HepG2 (cell line): ENCODE results near the gene OAT. TPM values are rescaled to one million over a fixed set of nuclear protein-coding genes. Genes with fewer than 3 reads are reported as not detected.

Experiments
- ADNP ChIP-seq: sonication (generic); formaldehyde crosslinking; IDR thresholded peaks from 2 replicates; pipeline ENCODE4 v1.4.0; 2020; ENCODE audit warnings: missing genetic modification reagents
- AGO2 ChIP-seq: fragments of 200-400 bp; formaldehyde crosslinking; optimal IDR thresholded peaks from 2 replicates; pipeline ENCODE3; 2017; ENCODE audit warnings: mild to moderate bottlenecking, low read depth, low read length, moderate library complexity
- CBX5 ChIP-seq: sonication (generic); formaldehyde crosslinking; IDR thresholded peaks from 2 replicates; pipeline ENCODE4 v1.4.0; 2020; ENCODE audit warnings: missing genetic modification reagents, borderline replicate concordance
- CEBPG ChIP-seq: IDR thresholded peaks from 2 replicates; pipeline ENCODE4 v1.6.1; 2016
- ISL2 ChIP-seq: sonication (generic); formaldehyde crosslinking; IDR thresholded peaks from 2 replicates; pipeline ENCODE4 v1.5.0; 2020; ENCODE audit warnings: missing genetic modification reagents
- MED8 ChIP-seq: sonication (generic); formaldehyde crosslinking; IDR thresholded peaks from 2 replicates; pipeline ENCODE4 v1.8.1; 2023; ENCODE audit warnings: mild to moderate bottlenecking, missing genetic modification reagents; ENCODE audit not compliant: insufficient replicate concordance
- NONO ChIP-seq, 2 experiments: fragments of 450-650 bp in 1 of 2; sonication (generic) in 1 of 2; formaldehyde crosslinking in 1 of 2; IDR thresholded peaks in 1 of 2; conservative IDR thresholded peaks in 1 of 2; 2 replicates each; pipeline versions ENCODE4 v1.6.1 to v1.8.0; 2017 to 2022; ENCODE audit warnings: mild to moderate bottlenecking in 1 of 2, missing genetic modification reagents in 1 of 2, moderate library complexity in 1 of 2
- NPAS2 ChIP-seq: sonication (generic); formaldehyde crosslinking; IDR thresholded peaks from 2 replicates; pipeline ENCODE4 v1.8.0; 2022; ENCODE audit warnings: mild to moderate bottlenecking, missing genetic modification reagents, borderline replicate concordance
- POLR2A ChIP-seq, 2 experiments: IDR thresholded peaks; 2 replicates each; pipeline ENCODE4 v1.6.1; 2011; ENCODE audit warnings: low read depth in 2 of 2, low read length in 2 of 2, mild to moderate bottlenecking in 1 of 2, moderate library complexity in 1 of 2; ENCODE audit not compliant: insufficient read depth in 1 of 2
- RBFOX2 ChIP-seq: fragments of 200-400 bp; formaldehyde crosslinking; IDR thresholded peaks from 2 replicates; pipeline ENCODE4 v1.6.1; 2017; ENCODE audit warnings: low read depth, mild to moderate bottlenecking, low read length
- SALL1 ChIP-seq: sonication (generic); formaldehyde crosslinking; IDR thresholded peaks from 2 replicates; pipeline ENCODE4 v1.8.0; 2022; ENCODE audit warnings: mild to moderate bottlenecking, missing genetic modification reagents
- SIN3B ChIP-seq: fragments of 150-350 bp; IDR thresholded peaks from 2 replicates; pipeline ENCODE4 v1.6.1; 2014; ENCODE audit warnings: low read length
- SOX6 ChIP-seq, 2 experiments: fragments of 450-650 bp in 1 of 2; sonication (generic) in 1 of 2; formaldehyde crosslinking in 1 of 2; IDR thresholded peaks; 2 replicates each; pipeline versions ENCODE4 v1.4.0 to v1.6.1; 2017 to 2020; ENCODE audit warnings: antibody characterized with exemption in 1 of 2, mild to moderate bottlenecking in 1 of 2, missing genetic modification reagents in 1 of 2
- SP140L ChIP-seq: sonication (generic); formaldehyde crosslinking; IDR thresholded peaks from 2 replicates; pipeline ENCODE4 v1.4.0; 2020; ENCODE audit warnings: missing genetic modification reagents, borderline replicate concordance
- TBL1XR1 ChIP-seq: fragments of 150-350 bp; IDR thresholded peaks from 2 replicates; pipeline ENCODE4 v1.6.1; 2014; ENCODE audit warnings: borderline replicate concordance, low read length; ENCODE audit not compliant: partially characterized antibody
- TP53 ChIP-seq: sonication (generic); formaldehyde crosslinking; conservative IDR thresholded peaks from 2 replicates; pipeline ENCODE4 v1.4.0; 2020; ENCODE audit warnings: missing genetic modification reagents
- XRCC5 ChIP-seq: fragments of 200-400 bp; formaldehyde crosslinking; optimal IDR thresholded peaks from 2 replicates; pipeline ENCODE3; 2017; ENCODE audit warnings: mild to moderate bottlenecking, low read length
- ZFX ChIP-seq: sonication (generic); formaldehyde crosslinking; IDR thresholded peaks from 2 replicates; pipeline ENCODE4 v1.4.0; 2020; ENCODE audit warnings: mild to moderate bottlenecking, low read depth, missing genetic modification reagents, moderate library complexity
- ZNF207 ChIP-seq: fragments of 450-650 bp; IDR thresholded peaks from 2 replicates; pipeline ENCODE4 v1.6.1; 2016; ENCODE audit warnings: antibody characterized with exemption, borderline replicate concordance
- ZNF367 ChIP-seq: sonication (generic); formaldehyde crosslinking; IDR thresholded peaks from 2 replicates; pipeline ENCODE4 v1.4.0; 2020; ENCODE audit warnings: missing genetic modification reagents, borderline replicate concordance
- ZNF543 ChIP-seq: sonication (generic); formaldehyde crosslinking; IDR thresholded peaks from 2 replicates; pipeline ENCODE4 v1.4.0; 2020; ENCODE audit warnings: mild to moderate bottlenecking, missing genetic modification reagents
- ZNF619 ChIP-seq: sonication (generic); formaldehyde crosslinking; IDR thresholded peaks from 2 replicates; pipeline ENCODE4 v1.4.0; 2020; ENCODE audit warnings: mild to moderate bottlenecking, missing genetic modification reagents
- ZNF747 ChIP-seq: sonication (generic); formaldehyde crosslinking; IDR thresholded peaks from 2 replicates; pipeline ENCODE4 v1.8.1; 2023; ENCODE audit warnings: missing genetic modification reagents, mild to moderate bottlenecking, borderline replicate concordance
- polyA plus RNA-seq, 8 experiments: library from polyadenylated mRNA; depleted of rRNA in 3 of 8; stranded (reverse) in 7 of 8; unstranded in 1 of 8; fragments of >200 nt; fragmentation: Illumina TruSeq in 4 of 8; extraction: Trizol in 4 of 8; gene quantifications; 2 replicates each; pipeline versions ENCODE4 v1.2.1 to v1.2.3, GENCODE V29; 2011 to 2016; ENCODE audit warnings: low read depth in 4 of 8, missing spikeins in 1 of 8, mixed read lengths in 1 of 8; ENCODE audit not compliant: insufficient read depth in 1 of 8
- total RNA-seq, 5 experiments: library from RNA; depleted of rRNA; stranded (reverse); fragments of >200 nt; fragmentation: Illumina TruSeq; extraction: Trizol; gene quantifications; 2 replicates each; pipeline ENCODE4 v1.2.3, GENCODE V29; 2016; ENCODE audit warnings: low read depth in 1 of 5
- TF ChIP-seq, protein P1 (sequence below), 2 experiments: sonication (generic) in 1 of 2; formaldehyde crosslinking in 1 of 2; IDR thresholded peaks; 2 replicates each; pipeline versions ENCODE4 v1.6.1 to v1.9.0; 2014 to 2022; ENCODE audit warnings: antibody characterized with exemption in 1 of 2, borderline replicate concordance in 1 of 2, inconsistent platforms in 1 of 2, low read depth in 1 of 2, missing genetic modification reagents in 1 of 2

Gene OAT
- total and polyA plus RNA-seq, 2 of the 13 experiments (the other 11 are each of a cell fraction or from before 2014, with no cell fraction given): 87.8 to 96.7 TPM

DNA sequence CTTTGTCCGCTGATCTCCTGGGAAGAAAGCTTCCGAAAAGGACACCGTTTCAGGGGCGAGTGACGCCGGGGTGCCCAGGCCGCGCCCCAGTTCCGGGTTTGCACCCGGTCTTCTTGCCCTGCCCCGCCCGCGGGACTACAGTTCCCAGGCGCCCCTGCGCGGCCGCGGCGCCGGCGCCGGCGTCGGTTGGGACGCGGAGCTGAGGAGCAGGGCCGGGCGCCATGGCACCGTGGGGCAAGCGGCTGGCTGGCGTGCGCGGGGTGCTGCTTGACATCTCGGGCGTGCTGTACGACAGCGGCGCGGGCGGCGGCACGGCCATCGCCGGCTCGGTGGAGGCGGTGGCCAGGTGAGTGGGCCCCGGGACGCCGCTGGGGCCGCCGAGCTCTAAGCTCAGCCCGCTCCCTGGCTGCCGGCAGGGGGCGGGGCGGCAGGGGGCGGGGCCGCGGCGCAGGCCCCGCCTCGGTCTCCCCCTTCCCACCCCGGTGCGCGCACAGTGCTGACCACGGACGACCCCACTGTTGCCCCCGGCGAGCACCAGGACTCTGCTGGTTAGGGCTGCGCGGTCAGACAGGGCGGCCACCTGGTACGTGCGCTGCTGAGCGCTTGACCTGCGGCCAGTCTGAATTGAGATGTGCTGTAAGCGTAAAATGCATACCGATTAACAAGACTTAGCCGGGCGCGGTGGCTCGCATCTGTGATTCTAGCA lies 43.1 kb upstream of the OAT start, which contains the start of gene LHPP (continued):
- TF ChIP-seq SALL1 (CRISPR knock-in tag) (peak; percentile 37; the same call in 1 of the 2 replicates), NONO (IDR thresholded peaks at IDR 0.05) (no peak), NONO (CRISPR knock-in tag; conservative IDR thresholded peaks at IDR 0.05) (no peak), RBFOX2 (peak; percentile 91), POLR2A (IDR thresholded peaks at IDR 0.05; ENCODE audit: insufficient read depth in 1 of 2, low read depth in 2 of 2, low read length in 2 of 2) (peak in 1 of 2 experiments; percentile 79; a peak in 2 of 4 replicates), SP140L (CRISPR knock-in tag) (no peak), XRCC5 (no peak), ZNF207 (no peak), ISL2 (0 out of 2 replicates have a peak, but pooled peaks have one; percentile 36), NPAS2 (CRISPR knock-in tag) (no peak), ZFX (CRISPR knock-in tag) (peak; percentile 87), TBL1XR1 (no peak), SOX6 (IDR thresholded peaks at IDR 0.05) (no peak), SOX6 (CRISPR knock-in tag; IDR thresholded peaks at IDR 0.05) (0 out of 2 replicates have a peak, but pooled peaks have one; percentile 14), AGO2 (no peak), TP53 (CRISPR knock-in tag) (no peak), ZNF367 (CRISPR knock-in tag) (no peak), ADNP (CRISPR knock-in tag) (no peak), CBX5 (CRISPR knock-in tag) (no peak), ZNF543 (CRISPR knock-in tag) (no peak), MED8 (CRISPR knock-in tag) (no peak), SIN3B (no peak), ZNF619 (CRISPR knock-in tag) (no peak), CEBPG (CRISPR knock-in tag) (no peak), ZNF747 (no peak)
- TF ChIP-seq, protein P1, sequence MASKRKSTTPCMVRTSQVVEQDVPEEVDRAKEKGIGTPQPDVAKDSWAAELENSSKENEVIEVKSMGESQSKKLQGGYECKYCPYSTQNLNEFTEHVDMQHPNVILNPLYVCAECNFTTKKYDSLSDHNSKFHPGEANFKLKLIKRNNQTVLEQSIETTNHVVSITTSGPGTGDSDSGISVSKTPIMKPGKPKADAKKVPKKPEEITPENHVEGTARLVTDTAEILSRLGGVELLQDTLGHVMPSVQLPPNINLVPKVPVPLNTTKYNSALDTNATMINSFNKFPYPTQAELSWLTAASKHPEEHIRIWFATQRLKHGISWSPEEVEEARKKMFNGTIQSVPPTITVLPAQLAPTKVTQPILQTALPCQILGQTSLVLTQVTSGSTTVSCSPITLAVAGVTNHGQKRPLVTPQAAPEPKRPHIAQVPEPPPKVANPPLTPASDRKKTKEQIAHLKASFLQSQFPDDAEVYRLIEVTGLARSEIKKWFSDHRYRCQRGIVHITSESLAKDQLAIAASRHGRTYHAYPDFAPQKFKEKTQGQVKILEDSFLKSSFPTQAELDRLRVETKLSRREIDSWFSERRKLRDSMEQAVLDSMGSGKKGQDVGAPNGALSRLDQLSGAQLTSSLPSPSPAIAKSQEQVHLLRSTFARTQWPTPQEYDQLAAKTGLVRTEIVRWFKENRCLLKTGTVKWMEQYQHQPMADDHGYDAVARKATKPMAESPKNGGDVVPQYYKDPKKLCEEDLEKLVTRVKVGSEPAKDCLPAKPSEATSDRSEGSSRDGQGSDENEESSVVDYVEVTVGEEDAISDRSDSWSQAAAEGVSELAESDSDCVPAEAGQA (IDR thresholded peaks at IDR 0.05; ENCODE audit: low read depth): peak; percentile 30; the same call in 1 of the 2 replicates
- TF ChIP-seq, protein P1 (CRISPR knock-in tag; IDR thresholded peaks at IDR 0.05; ENCODE audit: borderline replicate concordance): no peak
